Epithelial cell of proximal tubule (primary cell): Measurements from ENCODE around the gene PLCD3. TPM values are rescaled to one million over a fixed set of nuclear protein-coding genes. Genes with fewer than 3 reads are reported as not detected.

Source experiments
- DNase-seq: peaks from one replicate; pipeline ENCODE4 v3.0.0-alpha.2; 2011; ENCODE audit warnings: low read depth
- H3K4me3 ChIP-seq: 2 replicates; pipeline ENCODE4 v1.5.1; 2011; ENCODE audit warnings: low read depth, mild to moderate bottlenecking, low read length
- total RNA-seq: library from RNA; depleted of rRNA; stranded (reverse); fragments of >200 nt; gene quantifications from 2 replicates; pipeline ENCODE4 v1.2.3, GENCODE V29; 2015
- TF ChIP-seq, protein P1 (sequence below): conservative IDR thresholded peaks from 2 replicates; pipeline ENCODE4 v1.5.1; 2012; ENCODE audit warnings: low read depth, mild to moderate bottlenecking, low read length

Gene PLCD3
- total RNA-seq, 1 donor from 2014 or later, result 107 TPM

DNA sequence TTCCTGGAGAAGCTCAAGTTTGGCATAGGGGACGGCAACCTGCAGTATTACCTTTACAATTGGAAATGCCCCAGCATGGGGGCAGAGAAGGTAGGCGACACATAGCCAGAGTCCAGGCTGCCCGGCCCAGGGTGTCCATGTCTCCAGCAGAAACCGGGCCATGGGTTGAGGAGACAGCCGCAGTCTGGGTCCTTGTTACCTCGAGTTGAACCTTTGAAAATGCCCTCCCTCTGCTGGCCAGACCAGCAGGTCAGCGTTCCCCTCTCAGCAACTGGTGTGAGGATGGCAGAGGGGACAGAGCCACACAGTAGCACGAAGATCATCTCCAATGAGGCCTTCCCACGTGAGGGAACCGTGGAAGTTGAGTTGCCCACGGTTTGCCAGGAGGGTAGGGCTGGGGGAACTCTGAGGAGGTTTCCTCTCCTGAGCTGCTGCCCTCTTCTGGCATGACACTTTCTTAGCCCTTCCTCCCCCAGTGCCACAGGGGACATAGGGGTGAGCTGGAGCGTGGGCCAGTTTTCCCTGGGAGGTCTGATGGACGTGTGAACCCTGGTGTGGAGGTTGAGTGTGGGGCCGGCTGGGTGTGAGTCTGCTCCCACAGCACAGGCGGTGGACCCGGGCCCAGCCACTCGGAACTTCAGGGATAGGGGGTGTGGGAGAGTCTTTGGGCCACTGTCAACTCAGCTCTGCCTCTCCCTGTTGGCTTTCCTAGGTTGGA lies 27.2 kb downstream of the PLCD3 start:
- no peak overlapping the region for H3K4me3 ChIP-seq
- DNase-seq, result no peak
- TF ChIP-seq, protein P1, sequence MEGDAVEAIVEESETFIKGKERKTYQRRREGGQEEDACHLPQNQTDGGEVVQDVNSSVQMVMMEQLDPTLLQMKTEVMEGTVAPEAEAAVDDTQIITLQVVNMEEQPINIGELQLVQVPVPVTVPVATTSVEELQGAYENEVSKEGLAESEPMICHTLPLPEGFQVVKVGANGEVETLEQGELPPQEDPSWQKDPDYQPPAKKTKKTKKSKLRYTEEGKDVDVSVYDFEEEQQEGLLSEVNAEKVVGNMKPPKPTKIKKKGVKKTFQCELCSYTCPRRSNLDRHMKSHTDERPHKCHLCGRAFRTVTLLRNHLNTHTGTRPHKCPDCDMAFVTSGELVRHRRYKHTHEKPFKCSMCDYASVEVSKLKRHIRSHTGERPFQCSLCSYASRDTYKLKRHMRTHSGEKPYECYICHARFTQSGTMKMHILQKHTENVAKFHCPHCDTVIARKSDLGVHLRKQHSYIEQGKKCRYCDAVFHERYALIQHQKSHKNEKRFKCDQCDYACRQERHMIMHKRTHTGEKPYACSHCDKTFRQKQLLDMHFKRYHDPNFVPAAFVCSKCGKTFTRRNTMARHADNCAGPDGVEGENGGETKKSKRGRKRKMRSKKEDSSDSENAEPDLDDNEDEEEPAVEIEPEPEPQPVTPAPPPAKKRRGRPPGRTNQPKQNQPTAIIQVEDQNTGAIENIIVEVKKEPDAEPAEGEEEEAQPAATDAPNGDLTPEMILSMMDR, result peak; percentile 22

DNA sequence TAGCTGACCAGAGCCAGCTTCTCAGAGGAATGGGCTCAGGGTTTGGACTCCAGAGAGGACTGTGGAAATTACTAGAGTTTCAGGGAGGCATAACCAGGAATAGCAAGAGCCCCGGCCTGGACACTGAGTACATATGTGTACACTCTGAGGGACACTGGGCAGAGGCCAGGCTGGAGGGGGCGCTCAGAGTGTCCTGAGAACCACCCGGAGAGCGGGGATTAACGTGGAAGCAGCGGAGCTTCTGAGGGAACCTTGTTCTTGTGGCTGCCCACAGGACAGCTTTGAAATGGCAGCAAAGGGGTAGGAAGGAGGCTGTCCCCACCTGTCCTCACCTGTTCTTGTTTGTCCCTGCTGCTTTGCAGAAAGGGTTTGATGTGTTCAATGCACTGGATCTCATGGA lies 27.8 kb downstream of the PLCD3 start:
- no peak for DNase-seq
- H3K4me3 ChIP-seq, result no peak overlapping the region
- TF ChIP-seq, protein P1, result no peak

DNA sequence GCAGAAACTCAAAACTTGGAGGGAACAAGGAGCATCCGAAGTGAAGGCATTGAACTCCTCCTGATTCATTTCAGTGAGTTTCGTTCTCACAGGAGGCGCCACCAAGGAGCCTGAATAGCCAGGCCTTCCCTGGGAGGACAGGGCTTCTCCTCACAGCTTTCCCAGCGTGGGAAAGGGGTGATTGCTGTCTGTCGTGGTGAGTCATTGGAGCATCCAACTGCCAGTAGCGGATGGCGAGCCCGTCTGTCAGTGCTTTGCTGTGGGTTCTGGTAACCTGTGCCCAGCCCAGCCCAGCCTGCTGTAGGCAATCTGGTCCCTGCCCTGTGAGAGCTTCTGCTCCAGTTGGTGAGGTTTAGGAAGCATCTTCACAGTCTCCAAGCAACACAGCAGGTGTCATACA lies 28.3 kb downstream of the PLCD3 start:
- TF ChIP-seq, protein P1, result no peak
- DNase-seq, result no peak
- H3K4me3 ChIP-seq, result no peak overlapping the region

DNA sequence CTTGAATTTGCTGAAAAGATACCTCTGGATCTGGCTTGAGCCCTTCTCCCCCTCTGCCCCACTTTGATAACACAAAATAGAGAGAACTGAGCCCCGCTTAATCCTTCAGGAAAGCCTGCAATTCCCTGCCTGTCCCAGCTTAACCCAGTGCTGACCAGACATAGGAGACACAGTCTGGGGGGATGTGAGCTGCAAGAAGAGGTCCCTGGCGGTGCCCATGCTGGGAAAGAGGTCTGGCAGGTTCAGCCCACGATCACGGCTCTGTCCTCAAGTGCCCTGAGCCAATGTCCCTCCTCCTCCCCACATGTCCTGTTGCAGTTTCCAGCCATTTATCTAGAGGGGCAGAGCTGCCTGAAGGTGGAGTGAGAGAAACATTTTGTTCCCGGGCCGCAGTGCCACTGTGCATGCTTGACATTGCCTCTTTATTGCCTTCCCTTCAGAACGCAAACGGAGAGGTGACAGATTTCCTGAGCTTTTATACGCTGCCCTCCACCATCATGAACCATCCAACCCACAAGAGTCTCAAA lies 29.0 kb downstream of the PLCD3 start:
- H3K4me3 ChIP-seq, result no peak overlapping the region

DNA sequence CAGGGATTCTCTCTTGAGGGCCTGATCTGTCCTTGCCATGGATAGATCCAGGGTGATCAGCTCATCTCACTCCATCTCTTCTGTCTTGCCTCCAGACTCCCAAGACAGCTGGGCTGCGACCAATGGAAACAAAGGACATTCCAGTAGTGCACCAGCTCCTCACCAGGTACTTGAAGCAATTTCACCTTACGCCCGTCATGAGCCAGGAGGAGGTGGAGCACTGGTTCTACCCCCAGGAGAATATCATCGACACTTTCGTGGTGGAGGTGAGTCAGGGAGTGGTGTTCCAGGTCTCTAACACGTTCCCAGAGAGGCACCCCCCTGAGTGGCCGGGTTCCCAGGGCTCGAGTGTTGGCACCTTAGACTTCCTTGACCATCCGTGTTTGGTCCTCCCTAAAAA lies 29.5 kb downstream of the PLCD3 start:
- TF ChIP-seq, protein P1, result no peak
- no peak for DNase-seq
- no peak overlapping the region for H3K4me3 ChIP-seq

More for the DNA sequence above, 29.0 kb downstream of the PLCD3 start:
- no peak for DNase-seq
- TF ChIP-seq, protein P1, result no peak

DNA sequence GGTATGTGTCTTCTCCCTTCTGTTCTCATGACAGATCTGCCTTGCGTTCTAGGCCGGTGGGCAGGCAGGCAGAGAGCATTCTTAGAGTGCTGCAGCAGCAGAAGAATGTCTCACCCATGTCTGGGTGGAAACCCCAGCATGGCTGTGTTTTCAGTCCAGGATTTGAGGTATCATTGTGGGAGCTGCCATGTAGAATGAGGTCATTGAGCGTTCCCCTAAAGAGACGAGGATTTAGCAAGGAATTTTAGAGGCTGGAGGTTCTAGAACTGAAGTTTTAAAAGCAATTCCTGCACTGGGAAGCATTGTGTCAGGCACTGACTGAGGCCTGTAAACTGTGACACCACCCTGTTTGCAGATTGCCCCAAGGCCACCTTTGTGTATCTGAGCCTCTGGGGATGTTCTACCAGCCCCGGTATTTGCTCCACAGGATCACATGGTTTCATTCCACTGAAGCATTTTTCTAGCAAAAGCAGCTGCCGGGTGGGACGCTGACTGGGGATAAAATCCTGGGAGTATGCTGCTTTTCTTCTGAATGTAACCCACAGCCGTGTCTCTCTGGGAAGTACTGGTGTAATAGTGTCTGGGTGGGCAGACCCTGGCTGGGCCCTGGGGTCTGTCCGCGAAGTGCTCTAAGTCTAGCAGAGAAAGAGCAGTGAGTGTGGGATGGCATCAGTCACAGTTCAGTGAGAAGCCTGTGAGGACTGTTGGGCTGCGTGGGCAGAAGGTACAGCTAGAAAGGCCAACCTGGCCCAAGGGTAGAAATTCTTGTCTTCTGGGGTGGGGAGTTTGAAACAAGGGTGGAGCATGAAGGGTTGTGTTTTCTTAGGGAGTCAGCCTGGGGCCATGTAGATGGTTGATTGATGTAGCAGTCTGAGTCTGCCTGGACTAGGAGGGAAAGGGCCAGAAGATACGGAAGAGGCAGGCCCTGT lies 30.2 kb downstream of the PLCD3 start:
- TF ChIP-seq, protein P1, result no peak
- no peak overlapping the region for H3K4me3 ChIP-seq
- no peak for DNase-seq
